Parathyroid adenoma (tissue), 2 donors: ENCODE results near the gene GPC3.

ENCODE experiments used
- H2AFZ ChIP-seq: fragments of 300-600 bp; sonication (generic); one replicate; pipeline ENCODE4 v1.7.0; 2017; ENCODE audit warnings: antibody characterized with exemption, mild to moderate bottlenecking
- H3K27ac ChIP-seq: fragments of 300-600 bp; sonication (generic); one replicate; pipeline ENCODE4 v1.7.0; 2017
- H3K27me3 ChIP-seq: fragments of 300-600 bp; sonication (generic); one replicate; pipeline ENCODE4 v1.7.0; 2017; ENCODE audit warnings: low read length; ENCODE audit not compliant: control insufficient read depth, insufficient read depth
- H3K36me3 ChIP-seq: fragments of 300-600 bp; sonication (generic); one replicate; pipeline ENCODE4 v1.7.0; 2017; ENCODE audit warnings: low read length; ENCODE audit not compliant: control insufficient read depth, insufficient read depth
- H3K4me1 ChIP-seq: fragments of 300-600 bp; sonication (generic); one replicate; pipeline ENCODE4 v1.7.0; 2017; ENCODE audit warnings: control low read depth
- H3K4me2 ChIP-seq: fragments of 300-600 bp; sonication (generic); one replicate; pipeline ENCODE4 v1.7.0; 2017; ENCODE audit warnings: low read length
- H3K4me3 ChIP-seq: fragments of 300-600 bp; sonication (generic); one replicate; pipeline ENCODE4 v1.7.0; 2017; ENCODE audit warnings: low read depth, low read length
- H3K79me2 ChIP-seq: fragments of 300-600 bp; sonication (generic); one replicate; pipeline ENCODE4 v1.7.0; 2017; ENCODE audit warnings: control low read depth
- H3K9ac ChIP-seq: fragments of 300-600 bp; sonication (generic); one replicate; pipeline ENCODE4 v1.7.0; 2017; ENCODE audit warnings: mild to moderate bottlenecking
- H3K9me3 ChIP-seq: fragments of 300-600 bp; sonication (generic); one replicate; pipeline ENCODE4 v1.7.0; 2017; ENCODE audit warnings: low read length; ENCODE audit not compliant: control insufficient read depth
- CTCF ChIP-seq: fragments of 300-600 bp; sonication (generic); IDR thresholded peaks from one replicate; pipeline ENCODE4 v1.7.0; 2017; ENCODE audit warnings: antibody characterized with exemption, mild to moderate bottlenecking
- donor health status: primary hyperparathyroidism.

Gene GPC3

DNA sequence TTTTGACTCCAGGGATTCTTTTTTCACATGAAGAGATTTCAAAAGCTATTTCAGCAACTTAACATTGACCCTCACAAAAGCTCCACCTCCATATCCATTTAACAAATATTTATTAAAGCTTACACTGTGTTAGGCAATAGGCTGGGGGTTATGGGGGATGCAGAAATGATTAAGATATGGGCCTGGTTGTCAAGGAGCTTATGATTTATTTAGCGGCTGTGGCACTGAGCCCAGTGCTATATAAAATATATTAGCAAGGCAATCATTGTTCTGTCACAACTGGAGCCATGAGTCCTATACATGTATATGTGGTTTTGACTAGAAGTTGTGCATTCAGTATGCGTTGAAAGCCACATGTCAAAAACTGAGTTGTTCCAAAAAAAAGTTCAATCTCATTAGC is 131.1 kb downstream of the GPC3 start:
- Histone ChIP-seq H3K4me2 (no peak overlapping the region), H3K9ac (no peak overlapping the region), H3K4me3 (no peak overlapping the region), H2AFZ (no peak overlapping the region), H3K9me3 (no peaks in the 10 kb centered on the region), H3K27me3 (no peaks in the 10 kb centered on the region), H3K4me1 (no peaks in the 10 kb centered on the region), H3K79me2 (no peaks in the 10 kb centered on the region), H3K27ac (no peak overlapping the region), H3K36me3 (no peaks in the 10 kb centered on the region)
- no peak for TF ChIP-seq CTCF

DNA sequence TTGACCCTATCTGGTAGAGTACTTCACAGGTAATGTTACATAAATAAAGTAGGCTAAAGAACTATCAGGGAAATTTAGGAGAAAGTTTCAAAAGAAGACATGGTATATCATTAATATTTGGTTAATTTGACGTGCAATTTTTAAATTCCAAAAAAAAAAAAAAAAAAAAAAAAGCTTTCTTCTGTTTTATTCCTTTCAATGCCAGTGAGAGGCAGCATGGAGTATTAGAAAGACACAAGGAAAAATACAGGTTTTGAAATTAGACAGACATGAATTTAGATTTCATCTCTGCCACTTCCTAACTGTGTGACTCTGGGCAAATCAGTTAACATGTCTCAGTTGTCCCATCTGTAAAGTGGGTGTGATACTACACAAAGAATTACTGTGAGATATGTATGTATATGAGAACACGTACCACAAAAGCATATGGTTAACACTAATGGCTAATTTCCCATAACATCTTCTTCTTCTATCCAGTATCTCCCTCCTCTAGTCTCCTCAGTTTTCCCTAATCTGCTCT is 132.5 kb downstream of the GPC3 start:
- Histone ChIP-seq H3K4me1 (no peaks in the 10 kb centered on the region), H3K9me3 (no peaks in the 10 kb centered on the region), H3K36me3 (no peaks in the 10 kb centered on the region), H3K4me2 (no peak overlapping the region), H3K79me2 (no peaks in the 10 kb centered on the region), H3K9ac (no peak overlapping the region), H2AFZ (no peak overlapping the region), H3K4me3 (no peak overlapping the region), H3K27ac (no peak overlapping the region), H3K27me3 (no peaks in the 10 kb centered on the region)
- TF ChIP-seq CTCF: no peak

- Histone ChIP-seq H3K36me3 (no peaks in the 10 kb centered on the region), H3K27me3 (no peaks in the 10 kb centered on the region), H3K4me1 (no peaks in the 10 kb centered on the region), H3K27ac (no peak overlapping the region), H2AFZ (no peak overlapping the region), H3K79me2 (no peaks in the 10 kb centered on the region), H3K9me3 (no peaks in the 10 kb centered on the region), H3K9ac (no peak overlapping the region), H3K4me2 (no peak overlapping the region), H3K4me3 (no peak overlapping the region)
- no peak for TF ChIP-seq CTCF
Observed at GRCh38 chrX:133852401-133852800, 133.0 kb downstream of the GPC3 start.

GRCh38 chrX:133850399-133850798 is 135.0 kb downstream of the GPC3 start:
- no peak for TF ChIP-seq CTCF
- no peak overlapping the region for H2AFZ ChIP-seq
- no peak overlapping the region for H3K27ac ChIP-seq
- no peak overlapping the region for H3K4me3 ChIP-seq
- H3K36me3 ChIP-seq: no peaks in the 10 kb centered on the region
- no peaks in the 10 kb centered on the region for H3K9me3 ChIP-seq
- H3K79me2 ChIP-seq: no peaks in the 10 kb centered on the region
- H3K9ac ChIP-seq: no peak overlapping the region
- no peaks in the 10 kb centered on the region for H3K27me3 ChIP-seq
- no peaks in the 10 kb centered on the region for H3K4me1 ChIP-seq
- H3K4me2 ChIP-seq: no peak overlapping the region

- no peak overlapping the region for H2AFZ ChIP-seq
- H3K4me1 ChIP-seq: no peaks in the 10 kb centered on the region
- no peaks in the 10 kb centered on the region for H3K79me2 ChIP-seq
- no peaks in the 10 kb centered on the region for H3K36me3 ChIP-seq
- no peak for TF ChIP-seq CTCF
- H3K9ac ChIP-seq: no peak overlapping the region
- no peak overlapping the region for H3K4me2 ChIP-seq
- H3K27me3 ChIP-seq: no peaks in the 10 kb centered on the region
- no peak overlapping the region for H3K4me3 ChIP-seq
- no peak overlapping the region for H3K27ac ChIP-seq
- no peaks in the 10 kb centered on the region for H3K9me3 ChIP-seq
Observed at GRCh38 chrX:133849676-133850075, 135.7 kb downstream of the GPC3 start.
